Measurements from ENCODE around the gene FOXI1. TPM values are rescaled to one million over a fixed set of nuclear protein-coding genes. Genes with fewer than 3 reads are reported as not detected.

Gene FOXI1
- total and polyA plus RNA-seq, 2 experiments from 2014 or later: not detected

- no peaks in the 10 kb centered on the region for H3K27me3 ChIP-seq
These were observed 42.9 kb downstream of the FOXI1 start for GRCh38 chr5:170148430-170149205.

DNA sequence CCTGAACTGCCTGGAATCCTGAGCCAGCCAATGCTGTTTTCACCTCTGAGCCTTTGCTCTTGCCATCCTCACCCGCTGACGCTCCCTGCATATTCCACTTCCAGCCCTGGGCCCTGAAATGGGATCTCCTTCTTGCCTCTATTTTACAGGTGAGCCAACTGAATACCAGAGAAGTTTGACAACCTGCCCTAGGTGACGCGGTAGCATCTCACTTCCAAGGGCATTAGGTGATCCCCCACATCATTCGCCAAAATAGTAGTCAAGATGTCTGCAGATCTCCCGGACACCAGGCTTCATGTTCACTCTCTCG lies 43.5 kb downstream of the FOXI1 start:
- Histone ChIP-seq H3K36me3 (replicated peaks; ENCODE audit: insufficient read depth, low read depth) (no peaks in the 10 kb centered on the region), H3K4me2 (no peak overlapping the region), H3K4me3 (no peak overlapping the region), H4K20me1 (ENCODE audit: insufficient read depth, poor library complexity, severe bottlenecking) (no peaks in the 10 kb centered on the region), H3K9me3 (ENCODE audit: low read depth) (no peaks in the 10 kb centered on the region), H3K79me2 (no peaks in the 10 kb centered on the region), H3K9me2 (replicated peaks; ENCODE audit: insufficient read depth) (no peaks in the 10 kb centered on the region), H3K4me1 (ENCODE audit: insufficient read depth) (peaks cover 14% of the 10 kb centered on the region), H3K27me3 (no peaks in the 10 kb centered on the region), H3K27ac (no peak overlapping the region), H2AFZ (no peak overlapping the region)
- TF ChIP-seq EZH2phosphoT487 (IDR thresholded peaks at IDR 0.05; ENCODE audit: low read depth, severe bottlenecking, unreplicated experiment) (no peak), CTCF (IDR thresholded peaks at IDR 0.05; ENCODE audit: poor library complexity) (no peak)
- no peak for DNase-seq (ENCODE audit: low spot score)
- WGBS (ENCODE audit: low lambda C conversion rate, missing lambda C conversion rate): 92% methylated on average over 7 of the region's 7 CpGs

More at GRCh38 chr5:170148430-170149205, 42.9 kb downstream of the FOXI1 start:
- H3K4me3 ChIP-seq: no peak overlapping the region
- H4K20me1 ChIP-seq (ENCODE audit: insufficient read depth, poor library complexity, severe bottlenecking): no peaks in the 10 kb centered on the region
- H3K9me3 ChIP-seq (ENCODE audit: low read depth): no peaks in the 10 kb centered on the region
- 81% methylated on average over 12 of the region's 12 CpGs for WGBS (ENCODE audit: low lambda C conversion rate, missing lambda C conversion rate)
- no peak for DNase-seq (ENCODE audit: low spot score)
- no peak overlapping the region for H2AFZ ChIP-seq
- no peaks in the 10 kb centered on the region for H3K79me2 ChIP-seq
- H3K4me2 ChIP-seq: no peak overlapping the region
- TF ChIP-seq EZH2 (IDR thresholded peaks at IDR 0.05; ENCODE audit: borderline replicate concordance) (no peak), EZH2phosphoT487 (IDR thresholded peaks at IDR 0.05; ENCODE audit: low read depth, severe bottlenecking, unreplicated experiment) (no peak), CTCF (IDR thresholded peaks at IDR 0.05; ENCODE audit: poor library complexity) (no peak)
- H3K9me2 ChIP-seq (replicated peaks; ENCODE audit: insufficient read depth): no peaks in the 10 kb centered on the region
- peaks cover 14% of the 10 kb centered on the region for H3K4me1 ChIP-seq (ENCODE audit: insufficient read depth)
- no peaks in the 10 kb centered on the region for H3K36me3 ChIP-seq (replicated peaks; ENCODE audit: insufficient read depth, low read depth)
- no peak overlapping the region for H3K27ac ChIP-seq

GRCh38 chr5:170150713-170151096 lies 45.0 kb downstream of the FOXI1 start:
- DNase-seq (ENCODE audit: low spot score): no peak
- Histone ChIP-seq H3K4me2 (peak overlapping the region; percentile 25), H3K4me1 (ENCODE audit: insufficient read depth) (peaks cover 14% of the 10 kb centered on the region), H3K4me3 (no peak overlapping the region), H3K36me3 (replicated peaks; ENCODE audit: insufficient read depth, low read depth) (no peaks in the 10 kb centered on the region), H3K9me3 (ENCODE audit: low read depth) (no peaks in the 10 kb centered on the region), H3K27ac (peak overlapping the region; percentile 27), H2AFZ (no peak overlapping the region), H3K27me3 (no peaks in the 10 kb centered on the region), H3K79me2 (no peaks in the 10 kb centered on the region), H3K9me2 (replicated peaks; ENCODE audit: insufficient read depth) (no peaks in the 10 kb centered on the region), H4K20me1 (ENCODE audit: insufficient read depth, poor library complexity, severe bottlenecking) (no peaks in the 10 kb centered on the region)
- TF ChIP-seq EZH2 (IDR thresholded peaks at IDR 0.05; ENCODE audit: borderline replicate concordance): no peak
- no peak for TF ChIP-seq CTCF (IDR thresholded peaks at IDR 0.05; ENCODE audit: poor library complexity)
- TF ChIP-seq EZH2phosphoT487 (IDR thresholded peaks at IDR 0.05; ENCODE audit: low read depth, severe bottlenecking, unreplicated experiment): no peak
- WGBS (ENCODE audit: low lambda C conversion rate, missing lambda C conversion rate): 88% methylated on average over 5 of the region's 5 CpGs

All from hepatocyte (in vitro differentiated cells).